Measurements from ENCODE around the gene HDAC2. TPM values are rescaled to one million over a fixed set of nuclear protein-coding genes. Genes with fewer than 3 reads are reported as not detected.

HDAC2 gene
- total RNA-seq, 1 experiment from 2014 or later: 321 TPM

DNA sequence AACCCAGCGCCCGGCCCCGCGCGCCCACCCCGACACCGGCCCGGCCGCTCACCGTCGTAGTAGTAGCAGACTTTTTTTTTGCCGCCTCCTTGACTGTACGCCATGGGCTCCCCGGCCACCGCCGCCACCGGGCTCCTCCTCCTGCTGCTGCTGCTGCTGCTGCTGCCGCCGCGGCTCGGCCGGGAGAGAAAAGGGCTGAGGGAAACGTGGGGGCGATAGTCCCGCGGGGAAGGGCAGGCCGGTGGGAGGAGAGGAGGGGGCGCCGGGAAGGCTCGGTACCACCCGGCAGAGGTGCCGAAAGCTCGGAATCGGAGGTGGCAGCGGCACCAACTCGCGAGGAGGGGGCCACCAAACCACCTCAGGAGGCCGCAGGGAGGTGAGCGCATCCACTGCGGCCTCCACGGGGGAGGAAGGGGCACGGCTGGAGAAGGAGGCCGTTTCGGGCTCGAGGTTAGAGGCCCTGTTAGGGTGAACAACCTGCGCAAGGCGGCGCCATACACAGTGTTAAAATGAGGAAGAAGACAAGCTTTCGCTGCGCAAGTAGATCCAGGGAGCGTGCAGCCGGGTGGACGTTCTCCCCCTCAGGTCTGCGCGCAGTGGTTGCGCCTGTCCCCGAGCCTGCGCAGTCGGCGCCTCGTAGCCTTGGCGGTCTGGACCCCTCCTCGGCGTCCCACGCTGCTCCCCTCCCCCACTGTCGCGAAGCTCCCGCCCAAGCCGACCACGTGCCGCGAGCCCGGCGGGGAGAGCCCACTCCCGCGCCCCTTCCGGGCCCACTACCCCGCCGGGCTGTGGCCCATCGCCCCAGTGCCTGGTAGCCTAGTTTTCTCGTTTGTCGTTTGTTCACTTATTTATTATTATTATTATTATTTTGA lies at the start of gene HDAC2 (continued):
- no peak; the same call in 1 of the 2 replicates for TF ChIP-seq KAT7 (CRISPR knock-in tag; IDR thresholded peaks at IDR 0.05; ENCODE audit: borderline replicate concordance)
- TF ChIP-seq SP1 (CRISPR knock-in tag; conservative IDR thresholded peaks at IDR 0.05): peak; percentile 61; the same call in 1 of the 2 replicates
- TF ChIP-seq, protein P1, sequence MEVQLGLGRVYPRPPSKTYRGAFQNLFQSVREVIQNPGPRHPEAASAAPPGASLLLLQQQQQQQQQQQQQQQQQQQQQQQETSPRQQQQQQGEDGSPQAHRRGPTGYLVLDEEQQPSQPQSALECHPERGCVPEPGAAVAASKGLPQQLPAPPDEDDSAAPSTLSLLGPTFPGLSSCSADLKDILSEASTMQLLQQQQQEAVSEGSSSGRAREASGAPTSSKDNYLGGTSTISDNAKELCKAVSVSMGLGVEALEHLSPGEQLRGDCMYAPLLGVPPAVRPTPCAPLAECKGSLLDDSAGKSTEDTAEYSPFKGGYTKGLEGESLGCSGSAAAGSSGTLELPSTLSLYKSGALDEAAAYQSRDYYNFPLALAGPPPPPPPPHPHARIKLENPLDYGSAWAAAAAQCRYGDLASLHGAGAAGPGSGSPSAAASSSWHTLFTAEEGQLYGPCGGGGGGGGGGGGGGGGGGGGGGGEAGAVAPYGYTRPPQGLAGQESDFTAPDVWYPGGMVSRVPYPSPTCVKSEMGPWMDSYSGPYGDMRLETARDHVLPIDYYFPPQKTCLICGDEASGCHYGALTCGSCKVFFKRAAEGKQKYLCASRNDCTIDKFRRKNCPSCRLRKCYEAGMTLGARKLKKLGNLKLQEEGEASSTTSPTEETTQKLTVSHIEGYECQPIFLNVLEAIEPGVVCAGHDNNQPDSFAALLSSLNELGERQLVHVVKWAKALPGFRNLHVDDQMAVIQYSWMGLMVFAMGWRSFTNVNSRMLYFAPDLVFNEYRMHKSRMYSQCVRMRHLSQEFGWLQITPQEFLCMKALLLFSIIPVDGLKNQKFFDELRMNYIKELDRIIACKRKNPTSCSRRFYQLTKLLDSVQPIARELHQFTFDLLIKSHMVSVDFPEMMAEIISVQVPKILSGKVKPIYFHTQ (CRISPR knock-in tag; IDR thresholded peaks at IDR 0.05): no peak
- TF ChIP-seq, protein P2, sequence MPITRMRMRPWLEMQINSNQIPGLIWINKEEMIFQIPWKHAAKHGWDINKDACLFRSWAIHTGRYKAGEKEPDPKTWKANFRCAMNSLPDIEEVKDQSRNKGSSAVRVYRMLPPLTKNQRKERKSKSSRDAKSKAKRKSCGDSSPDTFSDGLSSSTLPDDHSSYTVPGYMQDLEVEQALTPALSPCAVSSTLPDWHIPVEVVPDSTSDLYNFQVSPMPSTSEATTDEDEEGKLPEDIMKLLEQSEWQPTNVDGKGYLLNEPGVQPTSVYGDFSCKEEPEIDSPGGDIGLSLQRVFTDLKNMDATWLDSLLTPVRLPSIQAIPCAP (CRISPR knock-in tag; IDR thresholded peaks at IDR 0.05): peak; percentile 98
- peak; percentile 96 for TF ChIP-seq ZNF138 (CRISPR knock-in tag; conservative IDR thresholded peaks at IDR 0.05)
- TF ChIP-seq, protein P3, sequence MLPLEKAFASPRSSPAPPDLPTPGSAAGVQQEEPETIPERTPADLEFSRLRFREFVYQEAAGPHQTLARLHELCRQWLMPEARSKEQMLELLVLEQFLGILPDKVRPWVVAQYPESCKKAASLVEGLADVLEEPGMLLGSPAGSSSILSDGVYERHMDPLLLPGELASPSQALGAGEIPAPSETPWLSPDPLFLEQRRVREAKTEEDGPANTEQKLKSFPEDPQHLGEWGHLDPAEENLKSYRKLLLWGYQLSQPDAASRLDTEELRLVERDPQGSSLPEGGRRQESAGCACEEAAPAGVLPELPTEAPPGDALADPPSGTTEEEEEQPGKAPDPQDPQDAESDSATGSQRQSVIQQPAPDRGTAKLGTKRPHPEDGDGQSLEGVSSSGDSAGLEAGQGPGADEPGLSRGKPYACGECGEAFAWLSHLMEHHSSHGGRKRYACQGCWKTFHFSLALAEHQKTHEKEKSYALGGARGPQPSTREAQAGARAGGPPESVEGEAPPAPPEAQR (CRISPR knock-in tag; IDR thresholded peaks at IDR 0.05): no peak
- TF ChIP-seq, protein P4, sequence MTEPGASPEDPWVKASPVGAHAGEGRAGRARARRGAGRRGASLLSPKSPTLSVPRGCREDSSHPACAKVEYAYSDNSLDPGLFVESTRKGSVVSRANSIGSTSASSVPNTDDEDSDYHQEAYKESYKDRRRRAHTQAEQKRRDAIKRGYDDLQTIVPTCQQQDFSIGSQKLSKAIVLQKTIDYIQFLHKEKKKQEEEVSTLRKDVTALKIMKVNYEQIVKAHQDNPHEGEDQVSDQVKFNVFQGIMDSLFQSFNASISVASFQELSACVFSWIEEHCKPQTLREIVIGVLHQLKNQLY (CRISPR knock-in tag; IDR thresholded peaks at IDR 0.05): peak; percentile 92; the same call in 1 of the 2 replicates
- TF ChIP-seq ZNF263 (CRISPR knock-in tag; IDR thresholded peaks at IDR 0.05; ENCODE audit: low read depth): no peak
- peak; percentile 94 for TF ChIP-seq ESRRA (CRISPR knock-in tag; IDR thresholded peaks at IDR 0.05; ENCODE audit: borderline replicate concordance)
- peak; percentile 96 for TF ChIP-seq TP53 (CRISPR knock-in tag; IDR thresholded peaks at IDR 0.05)
- TF ChIP-seq ZNF232 (CRISPR knock-in tag; IDR thresholded peaks at IDR 0.05): peak; percentile 98
- 0 out of 2 replicates have a peak, but pooled peaks have one; percentile 66 for TF ChIP-seq FOXJ3 (CRISPR knock-in tag; IDR thresholded peaks at IDR 0.05; ENCODE audit: borderline replicate concordance)
- peak; percentile 93 for TF ChIP-seq FOXK1 (CRISPR knock-in tag; IDR thresholded peaks at IDR 0.05)
- TF ChIP-seq, protein P5, sequence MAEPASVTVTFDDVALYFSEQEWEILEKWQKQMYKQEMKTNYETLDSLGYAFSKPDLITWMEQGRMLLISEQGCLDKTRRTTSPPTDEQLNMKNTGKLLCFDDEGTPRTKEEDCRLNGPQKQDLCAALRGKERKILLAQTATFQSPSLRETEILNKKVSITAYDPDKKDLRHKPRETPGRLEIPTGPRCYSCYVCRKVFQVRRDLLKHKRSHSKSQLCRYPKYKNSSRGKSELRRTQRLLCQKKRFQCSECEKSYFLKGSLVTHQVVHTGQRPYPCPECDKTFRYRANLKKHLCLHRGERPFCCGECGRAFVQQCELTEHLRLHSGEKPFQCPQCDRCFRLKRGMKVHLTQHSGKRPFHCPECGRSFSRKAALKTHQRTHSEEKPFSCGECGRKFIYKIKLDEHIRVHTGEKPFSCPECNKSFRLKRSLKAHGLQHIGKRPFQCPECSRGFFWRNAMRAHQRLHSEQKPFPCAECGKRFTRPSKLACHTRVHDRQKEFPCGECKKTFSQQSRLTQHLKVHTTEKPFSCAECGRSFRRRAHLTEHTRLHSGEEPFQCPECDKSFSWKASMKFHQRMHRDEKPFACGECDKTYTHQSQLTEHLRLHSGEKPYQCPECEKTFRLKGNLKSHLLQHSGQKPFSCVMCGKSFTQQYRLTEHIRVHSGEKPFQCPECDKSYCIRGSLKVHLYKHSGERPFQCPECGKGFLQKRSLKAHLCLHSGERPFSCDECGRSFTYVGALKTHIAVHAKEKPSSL (CRISPR knock-in tag; conservative IDR thresholded peaks at IDR 0.05): no peak
- peak; percentile 43; the same call in 1 of the 2 replicates for TF ChIP-seq ZNF396 (CRISPR knock-in tag; IDR thresholded peaks at IDR 0.05; ENCODE audit: borderline replicate concordance)
- no peak for TF ChIP-seq PRRX2 (CRISPR knock-in tag; IDR thresholded peaks at IDR 0.05)
- TF ChIP-seq JUN (CRISPR knock-in tag; IDR thresholded peaks at IDR 0.05): peak; percentile 96
- peak; percentile 79; the same call in 1 of the 2 replicates for TF ChIP-seq CREM (CRISPR knock-in tag; IDR thresholded peaks at IDR 0.05)
- TF ChIP-seq CBFB (CRISPR knock-in tag; IDR thresholded peaks at IDR 0.05; ENCODE audit: low read depth): no peak
- TF ChIP-seq IRF2 (CRISPR knock-in tag; IDR thresholded peaks at IDR 0.05; ENCODE audit: borderline replicate concordance, low read depth): no peak
- TF ChIP-seq ETV6 (CRISPR knock-in tag; IDR thresholded peaks at IDR 0.05): peak; percentile 96
- TF ChIP-seq, protein P6, sequence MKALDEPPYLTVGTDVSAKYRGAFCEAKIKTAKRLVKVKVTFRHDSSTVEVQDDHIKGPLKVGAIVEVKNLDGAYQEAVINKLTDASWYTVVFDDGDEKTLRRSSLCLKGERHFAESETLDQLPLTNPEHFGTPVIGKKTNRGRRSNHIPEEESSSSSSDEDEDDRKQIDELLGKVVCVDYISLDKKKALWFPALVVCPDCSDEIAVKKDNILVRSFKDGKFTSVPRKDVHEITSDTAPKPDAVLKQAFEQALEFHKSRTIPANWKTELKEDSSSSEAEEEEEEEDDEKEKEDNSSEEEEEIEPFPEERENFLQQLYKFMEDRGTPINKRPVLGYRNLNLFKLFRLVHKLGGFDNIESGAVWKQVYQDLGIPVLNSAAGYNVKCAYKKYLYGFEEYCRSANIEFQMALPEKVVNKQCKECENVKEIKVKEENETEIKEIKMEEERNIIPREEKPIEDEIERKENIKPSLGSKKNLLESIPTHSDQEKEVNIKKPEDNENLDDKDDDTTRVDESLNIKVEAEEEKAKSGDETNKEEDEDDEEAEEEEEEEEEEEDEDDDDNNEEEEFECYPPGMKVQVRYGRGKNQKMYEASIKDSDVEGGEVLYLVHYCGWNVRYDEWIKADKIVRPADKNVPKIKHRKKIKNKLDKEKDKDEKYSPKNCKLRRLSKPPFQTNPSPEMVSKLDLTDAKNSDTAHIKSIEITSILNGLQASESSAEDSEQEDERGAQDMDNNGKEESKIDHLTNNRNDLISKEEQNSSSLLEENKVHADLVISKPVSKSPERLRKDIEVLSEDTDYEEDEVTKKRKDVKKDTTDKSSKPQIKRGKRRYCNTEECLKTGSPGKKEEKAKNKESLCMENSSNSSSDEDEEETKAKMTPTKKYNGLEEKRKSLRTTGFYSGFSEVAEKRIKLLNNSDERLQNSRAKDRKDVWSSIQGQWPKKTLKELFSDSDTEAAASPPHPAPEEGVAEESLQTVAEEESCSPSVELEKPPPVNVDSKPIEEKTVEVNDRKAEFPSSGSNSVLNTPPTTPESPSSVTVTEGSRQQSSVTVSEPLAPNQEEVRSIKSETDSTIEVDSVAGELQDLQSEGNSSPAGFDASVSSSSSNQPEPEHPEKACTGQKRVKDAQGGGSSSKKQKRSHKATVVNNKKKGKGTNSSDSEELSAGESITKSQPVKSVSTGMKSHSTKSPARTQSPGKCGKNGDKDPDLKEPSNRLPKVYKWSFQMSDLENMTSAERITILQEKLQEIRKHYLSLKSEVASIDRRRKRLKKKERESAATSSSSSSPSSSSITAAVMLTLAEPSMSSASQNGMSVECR (CRISPR knock-in tag; IDR thresholded peaks at IDR 0.05; ENCODE audit: borderline replicate concordance): peak; percentile 94; the same call in 1 of the 2 replicates
- TF ChIP-seq NFYB (CRISPR knock-in tag; conservative IDR thresholded peaks at IDR 0.05; ENCODE audit: low read depth): peak; percentile 49; the same call in 1 of the 2 replicates
- TF ChIP-seq, protein P7, sequence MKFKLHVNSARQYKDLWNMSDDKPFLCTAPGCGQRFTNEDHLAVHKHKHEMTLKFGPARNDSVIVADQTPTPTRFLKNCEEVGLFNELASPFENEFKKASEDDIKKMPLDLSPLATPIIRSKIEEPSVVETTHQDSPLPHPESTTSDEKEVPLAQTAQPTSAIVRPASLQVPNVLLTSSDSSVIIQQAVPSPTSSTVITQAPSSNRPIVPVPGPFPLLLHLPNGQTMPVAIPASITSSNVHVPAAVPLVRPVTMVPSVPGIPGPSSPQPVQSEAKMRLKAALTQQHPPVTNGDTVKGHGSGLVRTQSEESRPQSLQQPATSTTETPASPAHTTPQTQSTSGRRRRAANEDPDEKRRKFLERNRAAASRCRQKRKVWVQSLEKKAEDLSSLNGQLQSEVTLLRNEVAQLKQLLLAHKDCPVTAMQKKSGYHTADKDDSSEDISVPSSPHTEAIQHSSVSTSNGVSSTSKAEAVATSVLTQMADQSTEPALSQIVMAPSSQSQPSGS (CRISPR knock-in tag; IDR thresholded peaks at IDR 0.05; ENCODE audit: borderline replicate concordance, low read depth): no peak

Data from WTC11 (cell line).